Activated B cell treated with CpG ODN at 0.5 μM for 24 hours (primary cell): ENCODE data around the gene CPM. TPM values are rescaled to one million over a fixed set of nuclear protein-coding genes. Genes with fewer than 3 reads are reported as not detected.

Experiments
- ATAC-seq: fragments of 200-7000 bp; cut with Tn5 transposase; one replicate; pipeline ENCODE4 v1.10.0; 2021; ENCODE audit warnings: low read depth, mild to moderate bottlenecking, moderate library complexity
- CTCF ChIA-PET: fragments of 350-600 bp; sonication (Branson Sonifier 250); formaldehyde crosslinking; loops from one replicate; lab custom pipeline; 2021; ENCODE audit warnings: antibody characterized with exemption; lab: Charles Lee
- POLR2A ChIA-PET: fragments of 350-600 bp; sonication (Branson Sonifier 250); formaldehyde crosslinking; loops from one replicate; lab custom pipeline; 2021; ENCODE audit warnings: antibody characterized with exemption; lab: Charles Lee
- DNase-seq: peaks from one replicate; pipeline ENCODE4 v3.0.0; 2022
- H3K27ac Mint-ChIP-seq: one replicate; pipeline ENCODE4 v1.8.0; 2020; ENCODE audit warnings: mixed read lengths
- H3K27me3 Mint-ChIP-seq: one replicate; pipeline ENCODE4 v1.8.0; 2021; ENCODE audit warnings: mixed read lengths
- H3K36me3 Mint-ChIP-seq: one replicate; pipeline ENCODE4 v1.8.0; 2021; ENCODE audit warnings: low read depth, mixed read lengths
- H3K4me1 Mint-ChIP-seq: one replicate; pipeline ENCODE4 v1.8.0; 2021; ENCODE audit warnings: mixed read lengths
- H3K4me3 Mint-ChIP-seq: one replicate; pipeline ENCODE4 v1.8.0; 2020; ENCODE audit warnings: mild to moderate bottlenecking, mixed read lengths
- H3K9me3 Mint-ChIP-seq: one replicate; pipeline ENCODE4 v1.8.0; 2020; ENCODE audit warnings: mixed read lengths
- intact Hi-C: fragments of 100-400 bp; cut with micrococcal nuclease; formaldehyde crosslinking; loops from one replicate; pipeline ENCODE4 v1.15.1; 2024
- total RNA-seq: library from RNA; stranded (reverse); gene quantifications from 2 replicates; pipeline ENCODE4 v1.2.3, GENCODE V29; 2022
- TF ChIP-seq, protein P1 (sequence below): fragments of 200-600 bp; IDR thresholded peaks from one replicate; pipeline ENCODE4 v1.8.0; 2022; ENCODE audit warnings: antibody characterized with exemption, mild to moderate bottlenecking

The CPM gene
- total RNA-seq, 1 donor from 2014 or later = 10.1 TPM

DNA sequence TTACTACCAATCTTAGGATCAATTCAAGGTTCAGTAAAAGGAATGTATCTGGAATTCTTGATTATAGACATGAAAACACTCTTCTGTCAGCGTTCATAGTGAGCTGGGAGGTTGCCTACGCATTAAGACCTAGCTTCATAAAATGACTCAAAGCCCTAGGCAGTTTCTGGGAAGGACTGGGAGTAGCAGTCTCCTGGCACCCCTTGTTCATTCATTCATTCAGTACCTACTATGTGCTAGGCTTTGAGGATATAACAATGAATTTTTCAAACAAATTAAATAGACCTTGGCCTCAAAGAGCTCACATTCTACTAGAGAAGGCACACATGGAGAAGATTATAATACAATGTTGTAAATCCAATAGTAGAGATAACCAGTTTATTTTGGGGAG lies 78.9 kb downstream of the CPM start:
- no peaks in the 10 kb centered on the region for H3K9me3 Mint-ChIP-seq
- CTCF ChIA-PET = interaction anchor here (0.6 to 1.2 kb wide), 2 partner anchors 24 to 620 kb away, joined by 3 read pairs; no protein-coding TSS in a partner anchor
- no peak overlapping the region for H3K27ac Mint-ChIP-seq
- intact Hi-C loops = no loop called here
- ATAC-seq (no peak), DNase-seq (no peak)
- H3K27me3 Mint-ChIP-seq = no peaks in the 10 kb centered on the region
- TF ChIP-seq, protein P1, sequence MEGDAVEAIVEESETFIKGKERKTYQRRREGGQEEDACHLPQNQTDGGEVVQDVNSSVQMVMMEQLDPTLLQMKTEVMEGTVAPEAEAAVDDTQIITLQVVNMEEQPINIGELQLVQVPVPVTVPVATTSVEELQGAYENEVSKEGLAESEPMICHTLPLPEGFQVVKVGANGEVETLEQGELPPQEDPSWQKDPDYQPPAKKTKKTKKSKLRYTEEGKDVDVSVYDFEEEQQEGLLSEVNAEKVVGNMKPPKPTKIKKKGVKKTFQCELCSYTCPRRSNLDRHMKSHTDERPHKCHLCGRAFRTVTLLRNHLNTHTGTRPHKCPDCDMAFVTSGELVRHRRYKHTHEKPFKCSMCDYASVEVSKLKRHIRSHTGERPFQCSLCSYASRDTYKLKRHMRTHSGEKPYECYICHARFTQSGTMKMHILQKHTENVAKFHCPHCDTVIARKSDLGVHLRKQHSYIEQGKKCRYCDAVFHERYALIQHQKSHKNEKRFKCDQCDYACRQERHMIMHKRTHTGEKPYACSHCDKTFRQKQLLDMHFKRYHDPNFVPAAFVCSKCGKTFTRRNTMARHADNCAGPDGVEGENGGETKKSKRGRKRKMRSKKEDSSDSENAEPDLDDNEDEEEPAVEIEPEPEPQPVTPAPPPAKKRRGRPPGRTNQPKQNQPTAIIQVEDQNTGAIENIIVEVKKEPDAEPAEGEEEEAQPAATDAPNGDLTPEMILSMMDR = no peak
- POLR2A ChIA-PET = no interaction called here
- H3K4me1 Mint-ChIP-seq = no peaks in the 10 kb centered on the region
- peaks cover 4% of the 10 kb centered on the region for H3K36me3 Mint-ChIP-seq
- H3K4me3 Mint-ChIP-seq = no peak overlapping the region

DNA sequence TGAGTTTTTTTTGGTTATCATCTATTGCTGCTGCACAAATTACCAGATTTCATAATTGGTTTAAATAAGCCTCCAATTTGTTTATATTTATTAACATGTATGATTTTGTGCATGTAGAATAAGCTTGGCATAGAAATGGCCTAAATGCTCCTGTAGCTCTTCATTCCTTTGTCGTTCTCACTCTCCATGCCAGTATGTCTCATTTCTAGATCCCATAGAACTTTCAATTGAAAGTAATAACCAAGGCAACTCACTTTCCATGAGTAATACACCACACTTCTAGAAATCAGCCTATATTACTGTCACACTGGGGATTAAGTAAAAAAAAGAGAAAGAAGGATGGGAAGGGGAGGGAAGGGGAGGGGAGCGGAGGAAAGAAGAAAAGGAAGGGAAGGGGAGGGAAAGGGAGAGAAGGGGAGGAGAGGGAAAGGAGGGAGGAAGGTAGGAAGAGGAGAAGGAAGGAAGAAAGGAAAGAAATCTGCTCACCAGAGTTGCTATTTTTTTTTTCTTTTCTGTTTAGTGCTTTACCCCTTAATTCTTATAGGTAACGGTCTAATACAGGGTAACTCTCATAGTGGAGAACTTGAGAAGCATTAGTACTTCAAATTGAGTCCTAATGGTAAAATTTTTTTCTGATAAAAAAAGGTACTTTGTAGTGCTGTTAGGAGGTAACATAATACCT lies 79.4 kb downstream of the CPM start:
- H3K4me3 Mint-ChIP-seq = no peak overlapping the region
- TF ChIP-seq, protein P1 = no peak
- H3K27me3 Mint-ChIP-seq = no peaks in the 10 kb centered on the region
- DNase-seq (no peak), ATAC-seq (no peak)
- peaks cover 4% of the 10 kb centered on the region for H3K36me3 Mint-ChIP-seq
- H3K4me1 Mint-ChIP-seq = no peaks in the 10 kb centered on the region
- H3K9me3 Mint-ChIP-seq = no peaks in the 10 kb centered on the region
- ChIA-PET POLR2A (no interaction called here), CTCF (interaction anchor here (1.2 kb wide), 1 partner anchor 23 kb away, joined by 3 read pairs; no protein-coding TSS in a partner anchor)
- H3K27ac Mint-ChIP-seq = no peak overlapping the region
- intact Hi-C loops = no loop called here

DNA sequence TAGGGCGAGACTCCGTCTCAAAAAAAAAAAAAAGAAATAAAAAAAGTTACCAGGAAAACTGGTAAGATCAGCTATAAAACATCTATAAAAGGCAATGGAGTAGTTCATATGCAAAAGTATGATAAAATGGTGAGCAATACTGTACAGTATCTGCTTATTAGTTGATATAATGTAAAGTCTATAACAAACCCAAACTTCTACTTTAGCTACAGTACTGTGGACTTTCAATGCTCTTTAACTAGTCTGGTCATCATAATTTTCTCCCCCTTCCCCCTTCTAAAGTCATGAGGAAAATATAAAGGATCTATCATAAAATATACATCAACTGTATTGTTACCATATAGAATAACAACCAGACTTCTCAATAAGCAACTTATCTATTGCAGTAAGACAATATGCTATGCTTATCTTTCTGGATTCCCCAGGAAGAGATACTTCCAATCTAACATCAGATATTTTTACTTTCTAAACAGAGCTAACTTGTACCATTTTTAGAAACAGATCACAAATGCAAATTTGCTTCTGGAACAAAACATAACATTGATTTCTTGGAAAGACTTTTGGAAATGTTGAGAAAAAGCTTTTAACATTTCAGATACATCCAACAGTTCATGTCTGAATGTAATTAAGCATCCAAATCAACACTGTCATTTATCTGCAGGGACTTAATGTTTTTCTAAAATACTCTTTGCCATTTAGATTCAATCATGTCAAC lies 81.2 kb downstream of the CPM start:
- ATAC-seq (no peak), DNase-seq (no peak)
- H3K4me3 Mint-ChIP-seq = no peak overlapping the region
- TF ChIP-seq, protein P1 = no peak
- intact Hi-C loops = no loop called here
- H3K27me3 Mint-ChIP-seq = no peaks in the 10 kb centered on the region
- no peaks in the 10 kb centered on the region for H3K9me3 Mint-ChIP-seq
- H3K36me3 Mint-ChIP-seq = peaks cover 4% of the 10 kb centered on the region
- ChIA-PET POLR2A (no interaction called here), CTCF (no interaction called here)
- H3K4me1 Mint-ChIP-seq = no peaks in the 10 kb centered on the region
- H3K27ac Mint-ChIP-seq = no peak overlapping the region

DNA sequence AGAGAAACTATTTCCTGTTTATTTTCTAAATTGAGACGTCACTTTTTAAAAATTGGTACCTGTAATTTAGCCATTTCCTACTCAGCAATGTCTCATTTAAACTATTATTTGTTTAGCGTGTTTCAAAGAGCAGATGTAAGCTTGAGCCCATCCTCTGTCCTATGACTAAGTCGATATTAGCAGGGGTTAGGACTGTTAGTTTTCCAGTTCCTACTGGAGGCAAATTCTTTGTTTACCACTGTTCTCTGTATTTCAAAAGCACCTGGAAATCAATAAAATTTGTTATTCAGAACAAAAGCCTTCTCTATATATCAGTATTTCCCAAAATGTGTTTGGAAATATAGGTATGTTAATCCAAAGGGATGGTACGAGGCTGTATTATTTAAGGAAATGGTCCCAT lies 82.6 kb downstream of the CPM start:
- ChIA-PET POLR2A (no interaction called here), CTCF (no interaction called here)

DNA sequence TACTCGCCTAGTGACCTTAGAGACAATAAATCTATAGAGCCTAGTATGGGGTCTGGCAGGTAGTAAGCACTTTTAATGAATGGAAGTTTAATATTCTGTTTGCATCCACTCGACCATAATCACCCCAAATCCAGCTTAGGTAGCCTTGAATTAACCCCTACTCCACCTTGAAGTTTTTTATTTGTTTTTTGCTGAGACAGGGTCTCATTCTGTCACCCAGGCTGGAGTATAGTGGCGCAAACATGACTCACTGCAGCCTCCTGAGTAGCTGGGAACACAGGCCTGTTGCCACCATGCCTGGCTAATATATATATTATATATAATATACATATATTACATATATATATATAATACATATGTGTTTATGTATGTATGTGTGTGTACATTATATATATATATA lies 86.2 kb downstream of the CPM start:
- no peak for DNase-seq
- no peaks in the 10 kb centered on the region for H3K9me3 Mint-ChIP-seq
- no peaks in the 10 kb centered on the region for H3K4me1 Mint-ChIP-seq
- ChIA-PET CTCF (no interaction called here), POLR2A (no interaction called here)
- no peak overlapping the region for H3K4me3 Mint-ChIP-seq
- H3K27ac Mint-ChIP-seq = no peak overlapping the region
- no peak for ATAC-seq
- peaks cover 16% of the 10 kb centered on the region for H3K36me3 Mint-ChIP-seq
- TF ChIP-seq, protein P1 = no peak
- no peaks in the 10 kb centered on the region for H3K27me3 Mint-ChIP-seq
- intact Hi-C loops = no loop called here

More for the DNA sequence above, 82.6 kb downstream of the CPM start:
- Mint-ChIP-seq H3K4me1 (no peaks in the 10 kb centered on the region), H3K27me3 (no peaks in the 10 kb centered on the region), H3K4me3 (no peak overlapping the region), H3K27ac (no peak overlapping the region), H3K36me3 (no peaks in the 10 kb centered on the region), H3K9me3 (no peaks in the 10 kb centered on the region)
- TF ChIP-seq, protein P1 = no peak
- no peak for DNase-seq
- ATAC-seq = no peak
- intact Hi-C loops = no loop called here
